Hematopoietic multipotent progenitor cell treated with erythropoietin and hydrocortisone succinate and interleukin-3 and kit ligand, for 8 days (in vitro differentiated cells): Measurements from ENCODE around the gene GRAMD2A.
"Not testable (repeated sequence)": the region's sequence is repeated elsewhere in the genome, so short reads cannot be mapped to it uniquely, and the experiment has no call there.

Source experiments
- DNase-seq: peaks from one replicate; pipeline ENCODE4 v3.0.0-alpha.2; 2015

Gene GRAMD2A

DNA sequence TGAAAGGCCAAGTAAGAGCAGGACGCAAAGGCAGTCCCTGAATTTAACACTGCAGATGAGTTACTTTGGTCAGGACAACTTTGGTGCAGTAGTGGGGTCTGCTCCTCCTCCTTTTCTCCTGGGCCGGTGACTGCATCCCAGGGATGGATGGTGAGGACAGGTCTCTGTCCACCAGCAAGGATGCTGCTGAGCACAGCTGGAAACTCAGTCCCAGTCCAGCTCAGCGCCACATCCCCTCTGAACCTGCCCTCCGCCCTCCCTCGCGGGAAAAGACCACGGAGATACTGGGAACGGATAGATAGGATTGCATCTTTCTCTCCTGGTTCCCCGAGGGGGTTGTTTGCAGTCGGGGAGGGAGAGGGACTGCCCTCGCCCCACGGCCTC is 13.8 kb downstream of the GRAMD2A start:
- no peak for DNase-seq

DNA sequence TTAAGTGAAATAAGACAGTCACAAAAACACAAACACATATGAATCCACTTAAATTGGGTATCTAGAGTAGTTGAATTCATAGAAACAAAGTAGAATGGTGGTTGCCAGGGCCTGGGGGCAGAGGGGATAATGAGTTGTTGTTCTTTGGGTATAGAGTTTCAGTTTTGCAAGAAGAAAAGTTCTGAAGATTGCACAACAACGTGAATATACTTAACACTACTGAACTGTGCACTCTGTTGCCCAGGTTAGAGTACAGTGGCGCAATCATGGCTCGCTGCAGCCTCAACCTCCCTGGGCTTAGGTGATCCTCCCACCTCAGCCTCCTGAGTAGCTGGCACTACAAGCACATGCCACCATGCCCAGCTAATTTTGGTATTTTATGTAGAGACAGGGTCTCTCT is 14.9 kb downstream of the GRAMD2A start:
- no peak for DNase-seq

DNA sequence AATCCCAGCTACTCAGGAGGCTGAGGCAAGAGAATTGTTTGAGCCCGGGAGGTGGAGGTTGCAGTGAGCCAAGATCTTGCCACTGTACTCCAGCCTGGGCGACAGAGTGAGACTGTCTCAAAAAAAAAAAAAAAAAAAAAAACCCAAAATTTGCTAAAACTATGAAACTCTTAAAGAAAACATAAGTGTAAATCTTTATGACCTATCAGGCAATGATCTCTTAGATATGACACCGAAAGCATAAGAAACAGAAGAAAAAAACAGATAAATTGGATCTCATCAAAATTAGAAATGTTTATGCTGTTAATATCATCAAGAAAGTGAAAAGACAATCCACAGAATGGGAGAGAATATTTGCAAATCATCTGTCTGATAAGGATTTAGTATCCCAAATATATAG is 15.3 kb downstream of the GRAMD2A start:
- no peak for DNase-seq

DNA sequence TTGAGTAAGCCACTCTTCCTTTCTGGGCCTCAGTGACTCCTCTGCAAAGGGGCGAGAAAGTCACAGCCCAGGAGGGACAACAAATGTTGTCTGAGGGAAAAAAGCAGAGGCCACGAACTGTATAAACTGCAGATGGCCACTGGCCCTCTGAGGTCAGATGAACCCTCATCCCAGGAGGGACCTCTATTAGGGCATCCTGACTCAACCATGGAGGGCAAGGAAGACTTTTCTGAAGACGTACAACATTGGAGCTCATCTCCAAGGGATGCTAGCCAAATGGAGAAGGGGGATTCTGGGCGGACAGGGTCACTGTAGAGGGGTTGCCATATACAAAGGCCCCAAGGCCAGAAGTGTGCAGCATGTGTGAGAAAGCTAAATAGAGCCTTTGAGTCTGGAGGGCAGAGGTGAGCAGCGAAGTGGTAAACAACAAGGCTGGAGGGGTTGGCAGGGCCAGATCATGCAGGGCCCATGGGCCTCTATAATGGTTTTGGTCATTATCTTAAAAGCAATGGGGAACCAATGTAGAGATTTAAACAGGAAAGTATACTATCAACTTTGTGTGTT is 16.7 kb downstream of the GRAMD2A start:
- no peak for DNase-seq

DNA sequence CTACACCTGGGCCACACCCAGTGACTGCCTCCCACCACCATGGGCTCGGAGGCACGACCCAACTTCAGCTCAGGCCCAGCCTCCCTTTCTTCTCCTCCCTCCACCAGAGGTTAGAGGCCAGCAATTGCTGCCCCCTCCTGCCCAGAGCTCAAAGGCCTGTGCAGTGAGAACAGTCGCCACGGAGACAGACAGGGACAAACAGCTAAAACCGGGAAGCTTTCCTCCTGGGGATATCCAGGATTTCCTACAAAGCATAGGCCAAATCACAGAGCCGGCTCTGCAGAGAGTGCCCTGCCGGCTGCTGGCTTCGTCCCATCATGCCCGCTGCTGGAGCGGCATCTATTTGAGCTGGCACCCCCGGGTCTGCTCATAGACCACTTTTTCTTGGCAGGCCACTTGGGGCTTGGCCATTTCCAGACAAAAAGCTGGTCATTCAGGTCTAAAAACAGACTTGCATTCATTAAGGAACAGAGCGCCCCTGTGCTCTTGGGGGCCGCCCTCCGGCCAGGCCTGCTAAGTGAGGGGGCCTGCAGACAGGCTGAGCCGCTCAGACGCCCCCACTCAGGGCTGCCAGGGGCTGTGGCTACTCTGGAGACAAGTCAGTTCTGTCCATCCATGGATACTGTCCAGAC is 17.5 kb downstream of the GRAMD2A start:
- no peak for DNase-seq

DNA sequence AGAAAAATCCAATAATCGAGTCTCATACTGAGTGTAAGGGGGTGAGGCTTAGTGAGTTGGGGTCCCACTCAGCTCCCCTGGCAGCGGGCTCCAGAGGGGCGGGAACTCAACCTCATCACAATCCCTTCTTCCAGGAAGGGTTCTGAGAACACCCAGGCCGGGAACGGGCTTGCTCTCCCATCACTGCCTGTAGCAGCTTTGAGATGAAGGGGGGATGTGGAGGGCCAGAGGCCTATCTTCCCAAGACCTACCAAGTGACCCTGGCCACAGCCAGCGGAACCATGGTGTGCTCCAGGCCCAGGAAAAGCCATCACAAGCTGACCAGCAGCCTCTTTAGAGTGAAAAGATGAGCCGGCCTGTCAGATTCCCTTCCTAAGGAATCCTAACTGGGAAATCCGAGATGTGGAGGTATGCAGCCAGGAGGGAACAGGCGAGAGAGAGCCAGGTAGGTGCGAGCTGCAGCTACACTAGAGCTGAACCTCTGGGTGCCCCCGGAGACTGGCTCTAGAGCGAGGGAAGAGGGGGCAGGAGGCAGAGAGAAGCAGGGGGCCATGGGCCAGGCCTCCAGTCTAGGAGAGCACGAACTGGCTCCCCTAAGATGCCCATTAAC is 18.5 kb downstream of the GRAMD2A start:
- DNase-seq, result no peak

DNA sequence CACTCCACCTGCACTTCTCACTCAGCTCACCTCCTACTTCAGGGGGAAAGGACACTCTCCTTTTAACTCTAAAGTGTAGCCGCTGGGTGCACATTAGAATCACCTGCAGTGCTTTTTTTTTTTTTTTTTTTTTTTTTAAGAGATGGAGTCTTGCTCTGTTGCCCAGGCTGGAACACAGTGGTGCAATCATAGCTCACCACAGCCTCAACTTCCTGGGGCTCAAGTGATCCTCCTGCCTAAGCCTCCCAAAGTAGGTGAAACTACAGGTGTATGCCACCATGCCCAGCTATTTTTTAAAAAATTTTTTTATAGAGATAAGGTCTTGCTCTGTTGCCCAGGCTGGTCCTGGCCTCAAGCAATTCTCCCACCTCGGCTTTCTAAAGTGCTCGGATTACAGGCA is 20.8 kb downstream of the GRAMD2A start:
- no peak for DNase-seq

DNA sequence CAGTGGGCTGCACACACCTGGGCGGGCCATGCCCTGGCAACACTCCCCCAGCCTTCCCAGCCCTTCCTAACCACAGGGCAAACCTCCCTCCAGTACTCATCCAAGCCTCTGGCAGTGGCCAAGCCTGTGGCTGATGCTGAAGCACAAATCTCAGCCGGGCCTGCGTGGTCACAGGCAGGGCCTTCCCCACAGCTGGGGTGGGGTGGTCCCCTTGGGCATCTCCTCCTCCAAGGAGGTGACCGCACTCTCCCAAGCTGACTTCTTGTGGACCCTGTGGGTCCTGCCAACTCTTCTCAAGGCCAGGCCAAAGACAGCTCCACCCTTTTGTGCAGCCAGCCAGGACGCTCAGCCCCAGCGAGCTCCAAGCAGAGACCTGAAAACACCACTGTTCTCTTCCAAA is 21.4 kb downstream of the GRAMD2A start:
- DNase-seq, result no peak

DNA sequence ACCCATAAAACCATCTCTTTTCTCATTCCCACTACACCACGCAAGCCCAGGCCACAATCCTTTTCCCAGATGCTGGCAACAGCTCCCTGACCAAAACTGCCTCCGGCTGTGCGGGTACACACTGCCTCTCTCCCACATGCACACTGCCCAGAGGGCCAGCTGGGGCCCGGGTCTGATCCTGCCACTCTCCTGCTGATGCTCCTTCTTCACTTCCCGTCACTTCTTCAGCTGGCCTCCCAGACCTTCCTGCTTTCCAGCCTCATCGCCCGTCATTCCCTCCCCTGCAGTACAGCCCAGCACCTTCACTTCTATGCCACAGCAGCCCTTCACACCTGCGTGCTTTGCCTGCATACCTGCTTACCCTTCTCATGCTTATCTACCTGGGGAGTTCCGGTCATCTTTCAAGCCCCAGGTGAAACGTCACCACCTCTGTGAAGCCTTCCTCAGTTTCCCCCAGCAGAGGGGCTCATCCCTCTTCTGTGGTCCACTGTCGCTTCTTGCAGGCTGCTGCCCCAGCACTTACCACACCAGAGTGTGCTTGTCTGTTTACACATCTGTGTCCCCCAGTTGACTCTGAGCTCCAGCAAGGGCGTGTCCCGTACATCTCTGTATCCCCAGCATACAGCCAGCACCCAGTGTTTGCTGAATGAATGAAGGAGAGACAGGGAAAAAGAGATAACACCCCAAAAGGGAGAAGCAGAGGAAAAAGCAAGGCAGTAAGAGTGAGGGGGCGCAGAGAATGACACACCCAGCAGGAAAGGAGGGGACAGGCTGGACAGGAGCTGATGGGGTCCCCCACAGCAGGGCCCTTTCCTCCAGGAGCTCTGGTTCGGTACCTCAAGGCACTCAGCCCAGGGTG is 22.2 kb downstream of the GRAMD2A start:
- DNase-seq, result no peak

DNA sequence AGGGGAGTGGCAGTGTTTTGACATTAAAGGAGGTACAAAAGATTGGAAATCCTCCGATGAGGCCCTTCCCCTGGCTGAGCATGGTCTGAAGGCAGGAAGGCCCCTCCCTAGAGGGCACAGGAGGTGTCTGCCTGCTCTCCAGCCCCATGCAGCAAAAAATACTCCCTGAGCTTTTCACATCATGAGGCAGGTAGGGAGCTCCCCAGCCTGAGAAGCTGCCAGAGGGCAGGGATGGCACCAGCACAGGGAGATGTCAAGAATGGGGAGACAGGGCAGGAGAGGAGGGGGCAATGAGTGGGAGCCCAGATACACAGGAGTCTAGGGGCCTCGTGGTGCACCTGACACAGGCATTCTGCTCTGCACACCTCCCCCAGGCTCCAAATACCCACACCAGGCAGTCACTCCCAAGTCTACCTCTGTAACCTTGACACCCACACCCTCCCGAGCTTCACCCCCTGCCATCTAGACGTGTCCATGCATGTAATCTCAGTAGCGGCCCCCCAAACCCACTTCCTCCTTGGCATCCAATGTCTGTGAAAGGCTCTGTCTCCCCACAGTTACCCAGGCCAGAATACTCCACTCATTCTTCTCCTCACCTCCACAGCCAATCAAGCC is 22.9 kb downstream of the GRAMD2A start:
- DNase-seq, result no peak

DNA sequence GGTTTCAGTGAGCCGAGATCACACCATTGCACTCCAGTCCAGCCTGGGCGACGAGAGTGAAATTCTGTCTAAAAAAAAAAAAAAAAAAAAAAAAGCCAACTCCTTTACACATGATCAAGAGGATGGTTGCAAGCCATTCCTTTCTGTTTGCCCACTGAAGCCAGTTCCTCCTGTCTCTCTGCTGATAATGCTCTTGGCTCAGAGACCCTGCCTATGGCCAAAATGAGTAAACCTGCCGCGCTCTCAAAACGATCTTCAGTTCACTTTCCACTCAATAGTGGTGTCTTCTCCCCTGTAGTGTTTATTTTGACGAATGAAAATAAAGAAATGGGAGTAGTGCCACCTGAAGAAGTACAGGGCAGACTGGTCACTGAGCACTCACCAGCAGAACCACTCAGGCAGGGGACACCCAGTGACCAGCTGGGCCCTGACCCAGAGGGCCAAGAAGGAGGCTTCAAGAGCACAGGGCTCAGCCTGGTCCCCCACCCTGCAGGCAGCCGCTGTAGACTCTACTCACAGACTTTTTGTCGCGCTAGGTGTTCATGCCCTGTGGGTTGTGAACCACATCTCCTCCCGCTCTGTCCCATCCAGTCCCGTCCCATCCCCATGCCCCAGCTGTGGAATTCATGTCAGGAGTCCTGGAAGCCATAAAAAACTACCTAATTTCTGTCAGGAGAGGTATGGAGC is 23.6 kb downstream of the GRAMD2A start:
- DNase-seq, result no peak

DNA sequence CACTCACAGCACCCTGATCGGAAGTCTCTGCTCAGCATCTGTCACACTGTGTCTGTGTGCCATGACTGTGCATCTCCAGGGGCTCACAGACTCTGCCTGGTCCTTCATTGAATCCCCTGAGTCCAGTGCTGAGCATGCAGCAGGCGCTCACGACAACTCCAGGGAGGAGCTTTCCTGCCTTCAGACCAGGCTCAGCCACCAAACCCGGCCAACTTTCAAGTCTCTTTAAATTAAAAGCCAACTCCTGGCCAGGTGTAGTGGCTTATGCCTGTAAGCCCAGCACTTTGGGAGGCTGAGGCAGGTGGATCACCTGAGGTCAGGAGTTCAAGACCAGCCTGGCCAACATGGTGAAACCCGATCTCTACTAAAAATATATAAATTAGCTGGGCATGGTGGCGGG is 24.2 kb downstream of the GRAMD2A start:
- DNase-seq, result no peak

DNA sequence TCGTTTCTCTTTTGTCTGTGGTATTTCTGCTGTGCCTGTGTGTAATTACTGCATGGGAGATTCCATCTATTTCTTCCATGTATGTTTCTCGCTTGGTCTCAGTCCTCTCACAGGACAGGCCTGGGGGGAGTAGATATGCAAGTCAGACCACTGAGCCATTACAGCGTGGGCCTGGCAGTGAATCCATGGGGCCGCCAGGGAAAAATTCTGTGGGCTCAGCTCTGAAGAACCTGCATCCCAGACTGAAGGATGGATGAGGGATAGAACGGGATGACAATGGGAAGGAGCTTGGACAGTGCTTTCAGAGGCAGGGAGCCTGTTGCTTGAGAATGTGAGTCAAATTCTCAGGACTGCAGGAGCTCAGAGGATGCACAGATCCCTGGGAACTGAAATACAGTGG is 24.8 kb downstream of the GRAMD2A start:
- no peak for DNase-seq

DNA sequence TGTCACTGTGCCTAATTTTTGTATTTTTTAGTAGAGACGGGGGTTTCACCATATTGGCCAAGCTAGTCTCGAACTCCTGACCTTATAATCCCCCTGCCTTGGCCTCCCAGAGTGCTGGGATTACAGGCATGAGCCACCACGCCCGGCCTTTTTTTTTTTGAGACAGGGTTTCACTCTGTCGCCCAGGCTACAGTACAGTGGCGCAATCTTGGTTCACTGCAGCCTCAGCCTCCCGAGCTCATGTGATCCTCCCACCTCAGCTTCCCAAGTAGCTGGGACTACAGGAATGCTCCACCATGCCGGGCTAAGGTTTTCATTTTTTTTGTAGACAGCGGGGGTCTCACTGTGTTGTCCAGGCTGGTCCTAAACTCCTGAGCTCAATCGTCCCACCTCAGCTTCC is 25.6 kb downstream of the GRAMD2A start:
- not testable (repeated sequence) for DNase-seq

DNA sequence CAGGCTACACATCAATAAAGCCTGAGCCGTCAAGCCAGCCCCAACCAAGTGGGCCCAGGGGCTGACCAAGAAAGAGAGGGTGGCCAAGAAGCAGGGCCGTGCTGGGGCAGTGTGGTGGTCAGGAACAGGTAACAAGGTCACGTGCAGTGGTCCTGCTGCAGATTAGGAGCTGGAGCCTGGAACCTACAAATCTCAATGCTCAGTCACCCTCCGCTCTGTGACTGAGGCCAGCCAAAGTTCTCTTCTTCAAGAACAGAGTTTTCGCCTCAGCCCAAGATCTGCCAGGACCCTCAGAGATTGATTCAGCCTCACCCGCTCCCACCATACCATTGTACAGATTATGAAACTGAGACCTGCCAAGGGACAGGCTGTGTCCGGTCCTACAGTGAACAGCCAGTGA is 26.9 kb downstream of the GRAMD2A start:
- no peak for DNase-seq

DNA sequence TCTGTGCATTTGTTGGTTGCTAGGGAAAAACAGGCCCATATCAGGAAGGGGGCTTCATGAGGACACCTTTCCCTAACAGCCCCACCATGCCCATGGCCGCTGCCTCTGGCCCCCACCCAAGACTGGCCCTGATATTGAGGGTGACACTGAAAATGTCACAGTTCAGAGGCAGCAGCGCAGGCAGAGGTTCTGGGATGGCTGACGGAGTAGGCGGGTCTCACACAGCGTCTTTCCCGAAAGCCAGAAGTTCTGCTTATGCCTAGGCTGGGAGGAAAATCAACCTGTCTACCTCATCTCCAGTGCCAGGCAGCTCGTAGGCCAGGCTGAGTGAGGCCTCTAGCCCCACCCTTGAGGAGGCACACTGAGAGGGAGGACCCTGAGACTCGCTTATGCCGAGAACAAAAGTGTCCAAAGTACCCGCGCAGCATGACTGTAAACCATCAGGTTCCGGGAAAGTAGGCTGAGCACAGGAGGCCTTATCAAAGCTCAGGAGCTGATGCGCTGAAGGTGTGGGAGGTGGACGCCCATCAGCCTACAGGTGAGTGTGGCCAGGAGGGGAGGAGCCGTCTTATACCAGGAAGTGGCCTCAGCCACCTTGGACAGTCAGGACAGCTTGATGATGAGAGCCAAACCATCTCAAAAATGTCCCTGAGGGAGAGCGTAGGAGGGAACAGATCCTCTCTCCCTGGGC is 27.5 kb downstream of the GRAMD2A start:
- DNase-seq, result no peak

DNA sequence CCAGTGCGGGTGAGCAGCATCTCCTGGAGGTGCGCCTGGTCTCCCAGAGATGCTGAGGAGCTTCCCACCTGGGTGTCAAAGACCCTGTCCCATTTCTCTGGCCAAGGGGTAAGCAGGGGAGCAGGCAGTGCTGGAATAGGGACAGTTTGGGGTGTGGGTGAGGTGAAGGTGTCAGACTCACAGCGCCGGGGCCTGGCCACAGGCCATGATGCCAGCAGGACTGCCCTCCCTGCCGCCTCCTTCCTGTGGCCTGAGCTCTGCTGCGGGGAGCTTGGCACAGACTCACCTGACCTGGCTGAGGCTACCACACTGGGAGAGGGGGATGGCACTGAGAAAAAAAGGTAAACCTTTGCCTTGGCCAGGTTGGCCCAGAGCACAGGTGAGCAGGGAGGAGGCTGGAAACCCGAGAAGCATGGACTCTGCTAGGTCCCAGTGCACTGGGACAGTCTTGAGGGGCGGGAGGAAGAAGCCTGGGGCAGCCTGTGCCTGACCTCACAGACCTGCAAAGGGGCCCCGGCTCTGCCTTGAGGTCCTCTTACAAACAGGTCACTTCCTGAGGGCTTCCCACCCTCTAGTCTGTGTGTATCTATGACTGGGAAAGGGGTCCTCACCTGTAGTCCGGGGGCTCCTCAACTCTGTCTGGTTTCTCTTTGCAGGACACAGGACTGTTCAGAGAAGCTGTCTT is 28.2 kb downstream of the GRAMD2A start:
- no peak for DNase-seq

DNA sequence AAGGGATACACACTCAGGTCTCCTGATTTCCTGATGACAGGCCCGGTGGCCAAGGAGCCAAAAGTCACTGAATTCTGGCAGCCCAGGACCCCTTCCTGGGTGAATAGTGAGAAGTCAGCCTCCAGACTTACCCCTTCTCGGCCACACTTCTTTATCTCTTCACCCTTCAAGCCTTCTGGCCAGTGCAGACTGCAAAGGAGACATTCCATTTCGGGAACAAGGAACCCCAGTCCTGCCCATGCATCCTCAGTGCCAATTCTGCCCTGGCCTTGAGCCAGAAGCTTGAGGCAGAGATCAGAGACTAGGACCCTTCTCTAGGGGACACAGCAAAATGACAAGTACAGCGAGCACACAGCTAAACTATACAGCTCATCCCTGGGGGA is 28.8 kb downstream of the GRAMD2A start:
- no peak for DNase-seq

DNA sequence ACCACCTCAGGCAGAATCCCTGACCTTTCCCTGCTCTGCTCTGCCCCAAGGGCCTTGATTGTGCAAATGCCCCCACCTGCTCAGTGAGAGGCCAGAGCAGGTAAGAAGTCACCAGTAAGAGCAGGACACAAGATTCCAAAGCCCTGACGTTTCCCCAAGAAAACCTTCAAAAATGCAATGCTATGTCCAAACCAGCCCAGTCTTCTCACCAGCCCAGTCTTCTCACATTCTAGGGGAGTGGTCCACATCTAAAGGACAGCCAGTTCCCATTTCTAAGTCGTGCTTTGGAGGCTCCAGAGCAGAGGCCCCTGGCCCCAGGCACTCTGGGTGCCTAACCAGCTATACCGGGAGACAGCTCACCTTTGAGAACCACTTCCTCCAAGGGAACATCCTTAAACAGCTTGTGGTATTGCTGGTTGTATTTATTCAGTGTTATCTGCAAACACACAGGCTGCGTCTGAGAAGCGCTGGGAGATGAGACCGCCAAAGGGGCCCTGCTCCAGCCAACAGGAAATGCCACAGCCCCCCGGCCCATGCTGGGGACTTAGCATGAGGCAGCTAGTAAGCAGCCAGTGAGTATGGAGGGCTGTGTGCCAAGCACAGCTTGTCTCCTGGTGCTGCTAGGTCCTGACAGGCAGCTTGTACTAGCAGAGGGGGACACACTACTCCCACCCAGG is 29.3 kb downstream of the GRAMD2A start:
- DNase-seq, result peak; percentile 47

DNA sequence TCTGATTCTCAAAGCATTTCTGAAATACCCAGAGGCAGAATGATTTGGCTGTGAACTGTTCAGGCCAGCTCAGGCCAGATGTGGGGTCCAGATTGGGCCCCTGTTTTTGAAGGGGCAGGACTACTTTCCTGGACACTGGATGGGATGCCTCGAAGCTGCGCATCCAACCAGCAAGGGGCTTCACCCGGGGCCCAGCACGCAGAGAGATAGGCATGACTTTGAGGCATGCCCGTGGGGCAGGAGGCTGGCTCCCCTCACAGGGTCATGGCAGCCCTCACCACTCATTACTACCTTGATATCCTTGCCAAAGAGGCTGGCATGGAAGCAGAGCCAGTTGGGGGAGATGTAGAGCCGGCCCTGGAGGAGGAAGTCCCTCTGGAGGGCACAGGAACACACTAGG is 30.1 kb downstream of the GRAMD2A start:
- no peak for DNase-seq
